Activated CD4-positive, CD25-positive, alpha-beta regulatory T cell treated with anti-CD3 and anti-CD28 coated beads, Interleukin-2, amount 50 U/mL, for 72 hours (primary cell): ENCODE measurements around the gene AK8.
A peak's percentile ranks its signal among the peaks of the same experiment; 100 is the strongest.

ENCODE experiments used
- DNase-seq: peaks from one replicate; pipeline ENCODE4 v3.0.0; 2021

Gene AK8

GRCh38 chr9:132877824-132878694 lies at the start of gene AK8:
Gene AK8 (minus strand): TSS chr9:132878284. CDS start chr9:132878255, 29 bp downstream.
- DNase-seq, result peak; percentile 83

DNA sequence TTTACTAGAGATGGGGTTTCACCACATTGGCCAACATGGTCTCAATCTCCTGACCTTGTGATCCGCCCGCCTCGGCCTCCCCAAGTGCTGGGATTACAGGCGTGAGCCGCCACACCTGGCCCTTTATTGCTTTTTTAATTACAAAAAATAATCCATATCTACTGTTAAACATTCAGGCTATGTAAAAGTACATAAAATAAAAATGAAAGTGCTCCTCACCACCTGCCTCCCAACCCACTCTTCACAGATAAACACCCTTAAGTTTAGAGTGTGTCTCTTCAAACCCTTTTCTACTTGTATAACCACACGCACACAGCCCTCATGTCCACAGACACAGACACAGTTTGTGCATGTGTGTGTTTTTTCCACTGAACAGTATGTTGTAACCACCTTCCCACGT lies 49.6 kb upstream of the AK8 start:
- DNase-seq, result no peak

DNA sequence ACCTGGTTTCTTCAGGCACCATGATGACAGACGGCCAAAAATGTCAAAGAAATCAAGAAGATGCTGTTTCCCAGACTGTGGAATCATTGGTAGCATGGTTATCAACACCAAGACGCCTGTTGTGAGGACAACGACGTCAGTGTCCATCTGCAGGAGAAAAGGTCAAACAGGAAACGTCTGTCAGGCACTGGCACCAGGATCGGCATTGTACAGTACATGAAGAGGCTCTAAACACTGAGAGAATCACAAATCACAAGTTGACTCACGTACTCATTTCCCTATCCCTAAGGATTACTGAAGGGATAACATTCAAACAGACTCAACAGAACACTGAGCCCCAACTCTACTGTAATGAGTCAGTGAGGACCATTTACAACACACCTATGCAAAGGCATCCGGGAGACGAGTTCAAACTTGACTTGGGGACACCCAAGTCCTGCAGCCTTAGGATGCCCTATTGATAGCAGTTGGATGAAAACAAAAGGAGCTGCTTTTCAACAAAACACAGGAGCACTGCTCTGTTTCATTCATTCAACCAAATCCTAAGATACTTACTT lies 45.3 kb upstream of the AK8 start:
- DNase-seq, result no peak

DNA sequence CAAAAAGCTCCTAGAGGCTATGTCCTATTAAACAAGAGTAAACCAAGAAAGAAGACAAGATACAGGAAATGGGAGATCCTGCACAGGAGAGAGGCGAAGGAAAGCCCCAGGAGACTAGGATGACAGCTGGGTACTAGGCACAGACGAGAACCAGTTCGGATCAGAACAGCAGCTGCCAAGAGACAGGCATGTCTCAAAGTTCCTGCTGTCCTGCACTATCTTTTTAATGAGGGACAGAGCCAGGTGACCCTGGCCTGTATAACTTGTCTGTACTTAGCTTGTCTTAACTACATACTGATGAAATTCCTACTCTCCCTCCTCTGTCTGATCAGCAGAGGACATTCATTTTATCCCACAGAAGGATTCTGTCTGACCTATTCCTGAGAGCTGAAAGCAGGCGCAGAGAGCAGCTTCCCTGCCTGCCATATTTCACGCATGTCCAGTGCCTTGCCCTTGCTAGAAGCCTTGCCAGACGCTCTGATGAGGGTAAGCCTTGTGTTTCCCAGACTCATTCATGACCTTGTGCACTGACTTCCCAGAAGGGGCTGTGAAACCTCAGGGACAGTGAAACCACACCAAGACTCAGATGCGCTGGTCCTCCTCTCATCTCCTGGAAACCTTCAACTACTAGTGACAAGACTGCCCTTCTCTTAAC lies 41.7 kb upstream of the AK8 start:
- no peak for DNase-seq

- no peak for DNase-seq
Measured at GRCh38 chr9:132914924-132915323, 36.8 kb upstream of the AK8 start.

- DNase-seq, result no peak
Measured at GRCh38 chr9:132912131-132912530, 34.0 kb upstream of the AK8 start.

DNA sequence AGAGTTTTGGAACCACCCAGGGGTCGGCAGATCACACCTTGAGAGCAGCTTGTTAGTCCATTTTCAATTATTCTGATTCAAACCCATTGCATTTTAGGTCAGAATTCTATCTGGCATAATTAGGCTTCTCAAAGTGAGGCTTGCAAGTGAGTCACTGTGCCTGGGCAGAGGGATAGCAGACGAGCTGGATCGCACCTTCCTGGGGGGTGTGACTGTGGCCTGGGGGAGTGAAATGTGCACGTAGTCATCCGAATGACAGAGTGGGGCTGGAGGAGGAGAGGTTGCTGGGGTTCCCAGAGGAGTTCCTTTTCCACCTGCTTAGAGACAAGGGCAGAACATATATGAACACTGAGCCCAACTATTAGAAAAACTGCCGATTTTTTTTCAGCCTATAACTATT lies 32.3 kb upstream of the AK8 start:
- DNase-seq, result no peak

DNA sequence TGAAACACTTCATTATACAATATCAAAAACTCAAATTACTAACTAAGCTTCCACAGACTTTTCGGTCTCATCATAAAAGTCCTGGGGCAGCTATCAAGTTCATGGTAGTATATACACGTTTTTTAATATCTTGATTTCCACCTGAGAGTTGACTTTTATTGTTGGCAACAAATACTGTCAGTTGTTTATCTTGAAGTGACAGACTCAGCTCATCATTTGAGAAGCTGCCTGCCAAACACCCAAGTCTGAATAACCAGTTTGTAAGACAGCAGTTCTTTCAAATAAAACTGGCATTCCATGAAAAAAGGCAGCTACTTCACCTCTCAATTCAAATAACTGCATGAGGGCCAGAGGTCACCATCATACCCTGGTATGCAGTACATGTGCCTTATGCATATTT lies 31.2 kb upstream of the AK8 start:
- no peak for DNase-seq

GRCh38 chr9:132908635-132909034 lies 30.6 kb upstream of the AK8 start:
- DNase-seq, result no peak

DNA sequence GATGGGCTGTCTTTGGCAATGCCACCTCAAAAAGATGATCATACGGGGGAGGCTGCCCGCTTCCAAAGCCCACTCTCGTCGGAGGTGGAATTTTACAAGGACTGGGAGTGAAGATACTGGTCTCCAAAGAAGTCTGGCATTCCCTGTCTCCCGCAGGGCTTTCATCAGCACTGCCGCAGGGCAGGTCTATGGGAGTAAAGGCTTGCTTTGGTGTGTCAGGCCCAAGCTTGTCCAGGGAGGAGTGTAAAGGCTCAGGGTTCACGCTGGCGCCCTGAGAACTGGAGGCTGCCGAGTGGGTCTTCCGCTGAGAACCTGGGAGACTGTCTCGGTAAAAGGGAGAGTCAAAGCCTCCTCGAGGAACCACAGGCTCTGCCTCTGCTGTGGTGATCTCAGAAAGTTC lies 27.6 kb upstream of the AK8 start:
- DNase-seq, result no peak

- DNase-seq, result no peak
Measured at GRCh38 chr9:132903574-132904492, 25.7 kb upstream of the AK8 start.

GRCh38 chr9:132901858-132902831 lies 24.1 kb upstream of the AK8 start:
- DNase-seq, result peak; percentile 73

DNA sequence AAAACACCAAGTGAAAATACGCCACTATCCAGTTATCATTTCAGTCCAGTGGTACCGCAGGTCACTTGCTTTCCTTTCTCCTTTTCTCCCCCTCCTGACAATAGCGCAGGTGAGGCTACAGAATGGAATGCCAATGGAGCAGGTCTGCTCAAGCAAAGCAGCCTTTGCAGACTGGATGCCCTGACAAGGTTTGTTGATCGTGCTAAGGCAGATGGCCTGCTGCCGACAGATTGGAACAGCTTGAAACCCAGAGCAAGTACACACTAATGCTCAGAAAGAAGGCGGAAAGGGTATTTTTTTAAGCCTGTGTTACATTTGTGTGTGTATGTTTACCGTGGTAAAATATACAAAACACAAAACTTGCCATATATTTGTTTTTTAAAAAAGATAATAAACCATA lies 20.0 kb upstream of the AK8 start:
- DNase-seq, result no peak

GRCh38 chr9:132896906-132897305 lies 18.8 kb upstream of the AK8 start:
- DNase-seq, result no peak

DNA sequence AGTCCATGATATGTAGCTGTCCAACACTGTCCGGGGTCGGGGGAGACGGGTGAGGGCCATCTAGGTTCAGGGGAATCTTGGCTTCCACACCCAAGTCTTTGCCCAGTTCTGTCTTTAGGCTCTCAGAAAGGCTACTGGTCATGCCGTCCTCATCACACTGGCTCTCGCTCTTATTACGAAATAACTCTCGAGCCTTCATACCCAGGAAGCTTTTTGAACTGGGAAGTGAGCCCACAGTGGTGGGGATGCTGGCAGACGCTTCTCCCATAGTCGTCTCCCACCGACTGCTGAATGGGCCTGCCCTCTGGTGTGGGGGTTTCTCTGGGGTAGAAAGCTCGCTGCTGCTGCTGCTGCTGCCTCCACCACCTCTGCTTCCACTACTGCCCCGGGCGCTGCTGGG lies 18.2 kb upstream of the AK8 start:
- no peak for DNase-seq

DNA sequence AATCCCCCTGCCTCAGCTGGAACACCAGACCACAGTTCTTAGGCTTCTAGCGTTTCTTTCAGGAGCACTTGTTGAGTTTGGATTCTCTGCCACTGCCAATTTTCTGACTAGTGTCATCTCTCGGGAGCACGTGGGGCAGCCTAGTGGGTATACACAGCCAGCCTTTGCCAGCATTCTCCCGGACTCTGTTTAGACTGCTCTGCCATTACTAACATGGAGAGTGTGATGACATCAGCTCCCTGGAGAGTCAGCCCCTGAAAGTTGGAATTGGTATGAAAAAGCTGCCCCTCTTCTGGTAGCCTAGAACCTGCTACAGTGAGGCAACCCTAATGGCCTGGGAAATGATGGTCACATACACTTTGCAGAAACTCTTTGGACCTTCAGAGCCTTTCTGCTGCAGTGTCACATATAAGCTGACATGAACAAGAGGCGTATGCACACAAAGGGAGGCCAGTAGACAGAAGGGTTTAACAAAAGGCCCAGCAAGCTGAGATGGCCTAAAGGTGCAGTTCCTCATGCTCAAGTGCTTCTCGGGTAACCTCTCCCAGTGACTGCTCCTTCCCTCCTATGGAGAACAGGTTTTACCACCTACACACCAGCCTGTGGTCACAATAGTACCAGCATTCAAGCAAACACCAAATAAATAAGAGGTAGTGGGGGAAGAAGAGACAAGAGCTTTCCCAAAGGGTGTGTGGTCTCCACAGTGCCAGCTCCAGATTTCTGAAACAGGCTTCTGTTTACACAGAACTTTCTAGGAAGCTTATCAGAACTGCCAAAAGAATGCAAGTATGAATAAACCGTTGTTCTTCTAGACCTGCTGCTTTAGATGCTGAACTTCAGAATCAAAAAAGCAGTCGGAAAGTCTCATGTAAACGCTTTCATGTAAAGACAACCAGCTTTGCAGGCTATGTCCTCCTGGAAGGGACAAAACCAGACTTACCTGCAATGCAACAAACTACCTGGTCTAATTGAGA lies 17.1 kb upstream of the AK8 start:
- no peak for DNase-seq

DNA sequence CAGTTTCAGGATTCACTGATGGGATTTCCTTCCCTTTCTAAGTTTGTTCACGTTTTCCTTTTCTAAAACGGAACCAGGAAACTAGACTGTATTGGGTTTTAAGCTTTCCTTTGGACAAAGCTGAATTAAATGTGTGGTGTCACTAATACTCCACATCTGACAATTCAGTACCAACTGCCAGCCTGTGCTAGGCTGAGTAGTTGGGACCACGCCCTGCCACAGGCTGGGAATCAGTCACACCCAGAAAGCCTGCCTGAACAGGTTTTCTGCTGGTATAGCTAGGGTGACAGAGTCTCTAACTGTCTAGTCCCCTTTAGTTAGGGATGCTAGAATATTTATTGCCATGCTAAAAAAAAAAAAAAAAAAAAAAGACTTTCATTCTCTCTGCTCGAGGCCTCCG lies 16.3 kb upstream of the AK8 start:
- DNase-seq, result no peak

DNA sequence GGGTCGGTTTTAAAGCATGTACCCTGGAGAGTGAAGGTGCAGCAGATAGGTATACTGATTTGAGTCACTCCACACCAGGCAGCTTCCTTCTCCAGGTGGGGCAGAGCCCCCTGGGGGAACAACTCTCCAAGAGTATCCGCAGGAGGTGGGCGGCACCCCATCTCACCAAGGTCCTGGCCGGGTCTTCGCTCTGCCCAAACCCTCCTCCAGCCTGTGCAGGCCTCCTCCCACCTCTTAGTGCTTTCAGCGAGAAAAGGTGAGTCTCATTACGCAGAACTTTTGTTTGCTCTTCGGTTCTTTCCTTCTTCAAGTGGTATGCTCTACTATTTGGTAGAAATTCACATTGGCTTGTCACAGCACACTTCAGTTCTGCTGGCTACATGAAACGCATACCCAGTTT lies 14.3 kb upstream of the AK8 start:
- no peak for DNase-seq

GRCh38 chr9:132888151-132888550 lies 10.1 kb upstream of the AK8 start:
- DNase-seq, result no peak
